NOMO-1 treated with dmso at 0.1 percent for 144 hours (cell line): ENCODE measurements around the gene SRPX2.

ENCODE experiments used
- DNase-seq: peaks from one replicate; lab custom pipeline; 2025; ENCODE audit not compliant: unreplicated experiment; lab: John Stamatoyannopoulos, UW

The SRPX2 gene

GRCh38 chrX:100649550-100650356 lies 5.8 kb downstream of the SRPX2 start:
- no peak for DNase-seq

GRCh38 chrX:100650841-100651240 lies 6.8 kb downstream of the SRPX2 start:
- no peak for DNase-seq

GRCh38 chrX:100652266-100652665 lies 8.3 kb downstream of the SRPX2 start:
- no peak for DNase-seq

GRCh38 chrX:100654261-100654660 lies 10.3 kb downstream of the SRPX2 start:
- DNase-seq = no peak

- DNase-seq = no peak
These were observed 15.0 kb downstream of the SRPX2 start for GRCh38 chrX:100658941-100659381.

GRCh38 chrX:100659431-100660137 lies 15.6 kb downstream of the SRPX2 start:
- DNase-seq = no peak

- no peak for DNase-seq
These were observed 18.2 kb downstream of the SRPX2 start for GRCh38 chrX:100662170-100662569.

- DNase-seq = no peak
These were observed 18.8 kb downstream of the SRPX2 start for GRCh38 chrX:100662796-100663195.

- no peak for DNase-seq
These were observed 19.6 kb downstream of the SRPX2 start for GRCh38 chrX:100663642-100664041.

- no peak for DNase-seq
These were observed 29.0 kb downstream of the SRPX2 start for GRCh38 chrX:100672966-100673365.

- no peak for DNase-seq
These were observed 29.5 kb downstream of the SRPX2 start for GRCh38 chrX:100673397-100673953.

- peak; percentile 60 for DNase-seq
These were observed 30.7 kb downstream of the SRPX2 start for GRCh38 chrX:100674705-100675104.

- no peak for DNase-seq
These were observed 33.7 kb downstream of the SRPX2 start for GRCh38 chrX:100677611-100678181.

GRCh38 chrX:100680756-100681155 lies 36.8 kb downstream of the SRPX2 start:
- DNase-seq = no peak

GRCh38 chrX:100681599-100681998 lies 37.6 kb downstream of the SRPX2 start:
- no peak for DNase-seq

- no peak for DNase-seq
These were observed 38.9 kb downstream of the SRPX2 start for GRCh38 chrX:100682939-100683338.

GRCh38 chrX:100685284-100685996 lies 41.4 kb downstream of the SRPX2 start:
- peak; percentile 21 for DNase-seq

GRCh38 chrX:100685997-100686305 lies 42.0 kb downstream of the SRPX2 start:
- no peak for DNase-seq

GRCh38 chrX:100687128-100687527 lies 43.1 kb downstream of the SRPX2 start:
- DNase-seq = no peak

GRCh38 chrX:100687546-100687945 lies 43.5 kb downstream of the SRPX2 start:
- peak; percentile 6 for DNase-seq

GRCh38 chrX:100695302-100695701 lies 51.3 kb downstream of the SRPX2 start:
- no peak for DNase-seq
